ENCODE results near the gene RNASE2.
"Not testable (repeated sequence)": the region's sequence is repeated elsewhere in the genome, so short reads cannot be mapped to it uniquely, and the experiment has no call there.

The RNASE2 gene

GRCh38 chr14:20970647-20970982, 15.3 kb downstream of the RNASE2 start:
- H3K9ac ChIP-seq (ENCODE audit: low read depth, low read length): peak overlapping the region; percentile 85

GRCh38 chr14:20970983-20971704, 15.9 kb downstream of the RNASE2 start:
- H3K36me3 ChIP-seq (ENCODE audit: insufficient read depth, low read length): no peaks in the 10 kb centered on the region

More at GRCh38 chr14:20970647-20970982, 15.3 kb downstream of the RNASE2 start:
- Histone ChIP-seq H3K4me1 (ENCODE audit: insufficient read depth, low read length) (peaks cover 3% of the 10 kb centered on the region; the same call in 1 of the 2 replicates), H3K9me3 (ENCODE audit: control insufficient read depth, insufficient read depth, low read length) (no peaks in the 10 kb centered on the region), H3K36me3 (ENCODE audit: insufficient read depth, low read length) (no peaks in the 10 kb centered on the region)

DNA sequence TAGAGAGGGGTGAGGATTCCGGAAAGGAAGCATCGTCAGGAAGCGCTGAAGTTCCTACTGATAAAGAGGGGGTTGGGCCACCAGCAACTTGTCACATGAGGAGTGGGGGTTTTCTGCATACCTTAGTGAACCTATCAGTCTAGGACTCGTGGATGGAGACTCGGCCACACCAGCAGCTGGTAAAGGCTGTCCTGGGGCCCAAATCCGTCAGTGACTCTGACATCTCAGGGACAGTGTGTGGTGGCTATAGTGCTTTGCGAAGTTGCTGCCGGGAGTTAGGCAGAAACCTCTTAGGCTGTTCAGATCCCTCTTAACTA, 16.4 kb downstream of the RNASE2 start:
- no peaks in the 10 kb centered on the region for H3K9me3 ChIP-seq (ENCODE audit: control insufficient read depth, insufficient read depth, low read length)
- H3K9ac ChIP-seq (ENCODE audit: low read depth, low read length): peak overlapping the region; percentile 26; the same call in 1 of the 2 replicates
- H3K4me1 ChIP-seq (ENCODE audit: insufficient read depth, low read length): peaks cover 3% of the 10 kb centered on the region; the same call in 1 of the 2 replicates

More at GRCh38 chr14:20970983-20971704, 15.9 kb downstream of the RNASE2 start:
- no peaks in the 10 kb centered on the region for H3K9me3 ChIP-seq (ENCODE audit: control insufficient read depth, insufficient read depth, low read length)
- peak overlapping the region; percentile 85 for H3K9ac ChIP-seq (ENCODE audit: low read depth, low read length)
- peaks cover 3% of the 10 kb centered on the region; the same call in 1 of the 2 replicates for H3K4me1 ChIP-seq (ENCODE audit: insufficient read depth, low read length)

DNA sequence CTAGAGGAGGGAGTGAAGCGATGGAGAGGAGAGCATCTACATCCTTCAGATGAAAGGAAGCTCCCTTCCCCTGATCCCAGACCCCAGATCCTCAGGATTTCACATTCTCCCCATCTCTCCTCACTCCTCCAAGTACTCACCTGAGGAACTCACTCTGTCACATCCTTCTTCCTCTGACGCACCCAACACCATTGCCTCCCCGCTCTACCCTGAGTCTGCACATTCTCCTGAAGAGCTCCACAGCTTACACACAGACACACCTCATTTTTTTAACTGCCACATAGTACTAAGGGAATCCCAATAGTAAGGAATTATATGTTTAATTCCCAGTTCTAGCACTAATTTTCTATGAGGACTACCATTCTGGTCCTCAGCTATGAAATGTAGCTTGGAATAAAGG, 18.2 kb downstream of the RNASE2 start:
- H3K9me3 ChIP-seq (ENCODE audit: control insufficient read depth, insufficient read depth, low read length): no peaks in the 10 kb centered on the region
- no peak overlapping the region for H3K9ac ChIP-seq (ENCODE audit: low read depth, low read length)
- H3K4me1 ChIP-seq (ENCODE audit: insufficient read depth, low read length): peaks cover 3% of the 10 kb centered on the region; the same call in 1 of the 2 replicates
- no peaks in the 10 kb centered on the region for H3K36me3 ChIP-seq (ENCODE audit: insufficient read depth, low read length)

More for the DNA sequence above, 16.4 kb downstream of the RNASE2 start:
- H3K36me3 ChIP-seq (ENCODE audit: insufficient read depth, low read length): no peaks in the 10 kb centered on the region

GRCh38 chr14:20976291-20976690, 21.0 kb downstream of the RNASE2 start:
- Histone ChIP-seq H3K4me1 (ENCODE audit: insufficient read depth, low read length) (peaks cover 3% of the 10 kb centered on the region; the same call in 1 of the 2 replicates), H3K36me3 (ENCODE audit: insufficient read depth, low read length) (no peaks in the 10 kb centered on the region), H3K9me3 (ENCODE audit: control insufficient read depth, insufficient read depth, low read length) (no peaks in the 10 kb centered on the region)

GRCh38 chr14:20978687-20979086, 23.4 kb downstream of the RNASE2 start:
- H3K9ac ChIP-seq (ENCODE audit: low read depth, low read length): no peak overlapping the region
- H3K36me3 ChIP-seq (ENCODE audit: insufficient read depth, low read length): no peaks in the 10 kb centered on the region
- H3K9me3 ChIP-seq (ENCODE audit: control insufficient read depth, insufficient read depth, low read length): no peaks in the 10 kb centered on the region
- peaks cover 3% of the 10 kb centered on the region; the same call in 1 of the 2 replicates for H3K4me1 ChIP-seq (ENCODE audit: insufficient read depth, low read length)

More at GRCh38 chr14:20976291-20976690, 21.0 kb downstream of the RNASE2 start:
- no peak overlapping the region for H3K9ac ChIP-seq (ENCODE audit: low read depth, low read length)

DNA sequence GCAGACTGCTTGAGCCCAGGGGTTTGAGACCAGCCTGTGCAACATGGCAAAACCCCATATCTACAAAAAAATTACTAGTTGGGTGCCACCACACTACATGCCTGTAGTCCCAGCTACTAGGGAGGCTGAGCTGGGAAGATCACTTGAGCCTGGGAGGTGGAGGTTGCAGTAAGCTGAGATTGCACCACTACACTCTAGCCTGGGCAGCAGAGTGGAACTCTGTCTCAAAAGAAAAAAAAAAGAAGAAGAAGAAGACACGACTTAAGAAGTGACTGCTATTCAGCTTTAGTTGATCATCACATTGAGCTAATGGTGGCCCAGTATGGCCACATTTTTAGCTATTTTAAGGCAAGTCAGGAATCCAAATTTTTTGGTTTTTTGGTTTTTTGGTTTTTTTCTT, 25.6 kb downstream of the RNASE2 start:
- Histone ChIP-seq H3K9ac (ENCODE audit: low read depth, low read length) (no peak overlapping the region), H3K4me1 (ENCODE audit: insufficient read depth, low read length) (no peaks in the 10 kb centered on the region), H3K9me3 (ENCODE audit: control insufficient read depth, insufficient read depth, low read length) (no peaks in the 10 kb centered on the region), H3K36me3 (ENCODE audit: insufficient read depth, low read length) (no peaks in the 10 kb centered on the region)

DNA sequence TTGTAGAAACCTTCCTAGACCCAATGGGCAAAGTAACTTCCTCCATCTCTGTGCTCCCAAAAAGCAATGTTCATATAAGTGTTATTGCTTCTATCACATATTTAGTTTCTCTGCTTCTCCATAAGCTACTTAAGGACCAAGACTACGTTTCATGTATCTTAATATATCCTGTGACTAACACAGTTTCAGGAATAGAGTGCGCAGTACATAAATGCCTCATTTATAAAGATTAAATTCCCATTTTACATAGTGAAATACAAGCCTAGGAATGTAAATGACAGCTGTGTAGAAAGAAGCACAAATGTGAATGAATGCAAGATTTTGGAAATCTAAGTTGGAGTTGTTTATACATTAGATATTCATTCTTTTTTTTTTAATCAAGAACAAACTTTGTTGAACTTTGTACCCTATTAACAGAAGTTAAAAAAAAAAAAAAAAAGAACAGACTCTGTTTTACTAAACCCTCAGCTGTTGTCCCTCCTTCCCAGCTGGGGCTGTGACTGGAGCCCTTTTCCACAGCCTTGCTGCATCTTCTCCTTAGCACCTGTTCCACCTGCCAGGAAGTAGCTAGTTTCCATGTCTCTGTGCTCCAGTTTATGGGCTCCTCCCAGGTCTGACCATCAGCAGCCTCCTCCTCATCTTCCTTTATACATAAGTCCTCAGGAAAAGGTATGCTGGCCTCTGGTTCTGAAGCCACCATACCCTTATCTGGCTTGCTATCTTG, 27.5 kb downstream of the RNASE2 start:
- no peaks in the 10 kb centered on the region for H3K36me3 ChIP-seq (ENCODE audit: insufficient read depth, low read length)
- no peaks in the 10 kb centered on the region for H3K4me1 ChIP-seq (ENCODE audit: insufficient read depth, low read length)
- no peaks in the 10 kb centered on the region for H3K9me3 ChIP-seq (ENCODE audit: control insufficient read depth, insufficient read depth, low read length)
- H3K9ac ChIP-seq (ENCODE audit: low read depth, low read length): no peak overlapping the region

- not testable (repeated sequence) for H3K36me3 ChIP-seq (ENCODE audit: insufficient read depth, low read length); H3K9me3 ChIP-seq (ENCODE audit: control insufficient read depth, insufficient read depth, low read length); H3K4me1 ChIP-seq (ENCODE audit: insufficient read depth, low read length); H3K9ac ChIP-seq (ENCODE audit: low read depth, low read length)
Observed at GRCh38 chr14:20985650-20986049, 30.4 kb downstream of the RNASE2 start.

GRCh38 chr14:20986811-20987210, 31.5 kb downstream of the RNASE2 start:
- H3K9ac ChIP-seq (ENCODE audit: low read depth, low read length): no peak overlapping the region

DNA sequence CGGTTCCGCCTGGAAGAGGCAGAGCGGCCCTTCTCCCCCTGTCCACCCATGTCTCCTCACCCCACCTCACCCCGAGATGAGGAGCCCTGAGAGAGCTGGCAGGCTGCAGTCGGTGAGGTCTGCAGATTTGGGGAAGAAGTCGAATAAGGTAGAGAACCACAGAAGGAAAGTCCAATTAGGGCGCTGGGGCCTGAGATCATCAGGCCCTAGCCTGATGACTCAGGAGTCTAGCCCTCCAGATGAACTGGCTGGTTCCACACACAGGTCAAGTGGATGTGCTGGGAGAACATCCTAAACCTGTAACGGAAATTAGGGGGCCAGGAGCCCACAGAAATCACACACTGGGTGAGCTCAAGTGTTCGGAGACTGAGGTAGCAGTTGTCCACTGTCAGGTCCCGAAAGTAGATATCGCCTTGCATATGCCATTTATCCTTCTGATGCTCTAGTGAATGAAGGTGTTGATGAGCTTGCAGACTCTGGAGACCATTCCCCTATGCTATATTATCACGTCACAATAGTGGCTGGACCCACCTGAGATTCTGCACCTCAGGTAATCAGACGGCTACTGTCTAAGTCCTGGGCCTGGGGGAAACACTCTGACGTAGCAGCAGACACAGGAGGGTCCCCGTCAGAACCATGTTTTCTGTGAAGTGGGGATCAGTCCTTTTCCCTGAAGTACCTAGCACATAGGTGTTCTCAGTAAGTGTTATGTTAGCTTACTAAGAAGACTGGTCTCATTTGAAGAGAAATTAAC, 33.6 kb downstream of the RNASE2 start:
- Histone ChIP-seq H3K9ac (ENCODE audit: low read depth, low read length) (peak overlapping the region; percentile 38), H3K4me1 (ENCODE audit: insufficient read depth, low read length) (peaks cover 10% of the 10 kb centered on the region), H3K36me3 (ENCODE audit: insufficient read depth, low read length) (peaks cover 15% of the 10 kb centered on the region; the same call in 1 of the 2 replicates), H3K9me3 (ENCODE audit: control insufficient read depth, insufficient read depth, low read length) (no peaks in the 10 kb centered on the region)

More at GRCh38 chr14:20986811-20987210, 31.5 kb downstream of the RNASE2 start:
- Histone ChIP-seq H3K4me1 (ENCODE audit: insufficient read depth, low read length) (peaks cover 10% of the 10 kb centered on the region), H3K9me3 (ENCODE audit: control insufficient read depth, insufficient read depth, low read length) (no peaks in the 10 kb centered on the region), H3K36me3 (ENCODE audit: insufficient read depth, low read length) (peaks cover 3% of the 10 kb centered on the region; the same call in 1 of the 2 replicates)

DNA sequence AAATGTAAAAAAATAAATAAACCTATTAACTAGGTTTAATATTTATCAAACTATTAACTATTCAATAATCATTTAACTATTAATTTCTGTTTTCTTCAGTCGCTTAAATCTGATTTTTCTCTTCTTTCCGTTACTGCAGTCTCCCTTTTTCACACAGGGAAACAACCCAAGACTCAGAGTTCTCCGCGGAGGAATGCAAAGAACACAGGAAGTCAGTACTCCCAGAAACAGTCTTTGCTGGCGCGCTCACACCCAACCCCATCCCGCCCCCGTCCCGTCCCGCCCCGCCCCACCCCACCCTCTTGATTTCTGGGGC, 34.1 kb downstream of the RNASE2 start:
- Histone ChIP-seq H3K36me3 (ENCODE audit: insufficient read depth, low read length) (peaks cover 16% of the 10 kb centered on the region; the same call in 1 of the 2 replicates), H3K9ac (ENCODE audit: low read depth, low read length) (peak overlapping the region; percentile 38), H3K9me3 (ENCODE audit: control insufficient read depth, insufficient read depth, low read length) (no peaks in the 10 kb centered on the region), H3K4me1 (ENCODE audit: insufficient read depth, low read length) (peaks cover 10% of the 10 kb centered on the region)

GRCh38 chr14:20989787-20990600, 34.7 kb downstream of the RNASE2 start, which contains the start of gene METTL17:
TSS of gene METTL17 (plus strand) at chr14:20989980. CDS start at chr14:20990003, 23 bp downstream.
- peaks cover 20% of the 10 kb centered on the region for H3K36me3 ChIP-seq (ENCODE audit: insufficient read depth, low read length)
- peak within 1 kb of the TSS; percentile 78 for H3K9ac ChIP-seq (ENCODE audit: low read depth, low read length)
- no peaks in the 10 kb centered on the region for H3K9me3 ChIP-seq (ENCODE audit: control insufficient read depth, insufficient read depth, low read length)
- peaks cover 10% of the 10 kb centered on the region for H3K4me1 ChIP-seq (ENCODE audit: insufficient read depth, low read length)

GRCh38 chr14:20996521-20996920, 41.2 kb downstream of the RNASE2 start:
- H3K36me3 ChIP-seq (ENCODE audit: insufficient read depth, low read length): peaks cover 25% of the 10 kb centered on the region
- no peak overlapping the region for H3K9ac ChIP-seq (ENCODE audit: low read depth, low read length)
- H3K4me1 ChIP-seq (ENCODE audit: insufficient read depth, low read length): no peaks in the 10 kb centered on the region
- no peaks in the 10 kb centered on the region for H3K9me3 ChIP-seq (ENCODE audit: control insufficient read depth, insufficient read depth, low read length)

Measured in ES-I3 (cell line).